HG03108 (cell line): ENCODE data around the gene FAM117B.
A peak's percentile ranks its signal among the peaks of the same experiment; 100 is the strongest.

ENCODE experiments used
- ATAC-seq: cut with Tn5 transposase; IDR thresholded peaks from one replicate; pipeline ENCODE4 v1.9.1; 2021; ENCODE audit warnings: moderate library complexity; ENCODE audit not compliant: unreplicated experiment

FAM117B gene

GRCh38 chr2:202634556-202635427 is at the start of gene FAM117B:
FAM117B (plus strand) TSS chr2:202634969; CDS start chr2:202635188, 219 bp downstream.
- peak; percentile 82 for ATAC-seq

DNA sequence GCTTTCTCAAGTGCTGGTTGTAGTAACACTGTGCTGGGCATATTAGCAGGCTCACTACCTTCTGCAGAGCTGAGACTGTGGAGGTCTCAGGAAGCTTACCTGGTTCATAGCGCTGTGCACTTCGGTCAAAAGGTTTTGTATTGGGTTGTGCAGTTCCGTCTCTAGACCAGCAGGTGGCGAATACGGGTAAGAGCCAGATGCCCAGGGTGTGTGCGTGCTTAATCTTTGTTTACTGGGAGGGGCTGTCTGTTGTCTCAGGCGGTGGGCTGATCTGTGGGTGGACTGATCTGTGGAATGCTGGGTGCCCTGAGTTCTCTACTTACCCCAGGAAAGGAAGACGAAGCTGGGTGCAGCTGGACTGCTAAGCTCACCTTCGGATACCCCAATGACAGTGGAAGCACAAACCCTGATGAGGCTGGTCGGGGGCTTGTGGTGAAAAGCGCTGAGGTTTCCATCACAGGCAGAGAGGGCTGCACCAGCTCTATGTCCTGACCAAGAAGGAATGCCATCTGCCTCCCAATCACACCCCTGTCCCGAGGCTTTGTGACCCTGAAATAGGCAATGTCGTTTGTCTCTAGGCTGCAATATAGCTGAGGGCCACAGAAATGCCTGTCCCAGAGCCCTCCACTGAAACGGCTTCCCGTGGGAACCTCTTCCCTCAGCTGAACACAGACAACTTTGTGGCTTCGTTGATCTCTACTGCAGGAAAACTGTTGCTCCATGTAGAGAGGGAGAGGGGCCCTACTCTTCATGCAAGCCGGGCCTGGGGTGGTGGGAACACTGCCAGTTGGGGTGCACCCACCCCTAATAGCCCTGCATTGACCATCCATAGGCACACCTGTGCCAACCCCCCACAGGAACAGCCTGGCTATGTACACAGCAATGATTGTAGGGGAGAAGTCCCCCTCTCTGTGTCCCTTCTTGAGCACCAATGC is 45.9 kb upstream of the FAM117B start:
- peak; percentile 85 for ATAC-seq

- ATAC-seq: no peak
Observed at GRCh38 chr2:202589582-202589949, 45.2 kb upstream of the FAM117B start.

GRCh38 chr2:202592566-202592965 is 42.2 kb upstream of the FAM117B start:
- no peak for ATAC-seq

DNA sequence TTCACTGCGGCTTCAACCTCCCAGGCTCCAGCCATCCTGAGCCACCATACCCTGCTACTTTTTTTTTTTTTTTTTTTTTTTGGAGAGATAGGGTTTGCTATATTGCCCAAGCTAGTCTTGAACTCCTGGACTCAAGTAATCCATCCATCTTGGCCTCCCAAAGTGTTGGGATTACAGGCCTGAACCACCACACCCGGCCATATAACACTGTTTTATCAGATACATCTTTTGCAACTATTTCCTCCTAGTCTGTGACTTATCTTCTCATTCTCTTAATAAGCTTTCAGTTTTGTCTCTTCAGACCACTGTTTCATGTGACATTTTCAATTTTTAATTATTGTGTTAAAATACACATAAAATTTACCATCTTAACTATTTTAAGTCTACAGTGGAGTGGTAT is 35.7 kb upstream of the FAM117B start:
- no peak for ATAC-seq

- ATAC-seq: no peak
Observed at GRCh38 chr2:202599911-202600310, 34.9 kb upstream of the FAM117B start.

- no peak for ATAC-seq
Observed at GRCh38 chr2:202604699-202605098, 30.1 kb upstream of the FAM117B start.

DNA sequence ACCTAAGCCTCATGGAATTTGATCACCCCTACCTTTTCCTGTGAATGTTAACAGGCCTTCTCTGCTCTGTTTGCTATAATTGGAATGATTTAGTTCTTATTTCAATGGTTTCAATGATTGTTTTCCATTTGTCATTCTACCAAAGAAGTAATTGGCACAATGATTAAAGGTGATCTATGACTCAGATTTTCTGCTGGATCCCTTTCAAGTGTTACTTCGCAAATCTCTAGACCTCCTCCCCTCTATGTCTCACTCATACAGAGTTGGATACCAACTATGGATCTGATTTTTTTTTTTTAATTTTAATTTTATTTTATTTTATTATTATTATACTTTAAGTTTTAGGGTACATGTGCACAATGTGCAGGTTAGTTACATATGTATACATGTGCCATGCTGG is 29.6 kb upstream of the FAM117B start:
- ATAC-seq: no peak

DNA sequence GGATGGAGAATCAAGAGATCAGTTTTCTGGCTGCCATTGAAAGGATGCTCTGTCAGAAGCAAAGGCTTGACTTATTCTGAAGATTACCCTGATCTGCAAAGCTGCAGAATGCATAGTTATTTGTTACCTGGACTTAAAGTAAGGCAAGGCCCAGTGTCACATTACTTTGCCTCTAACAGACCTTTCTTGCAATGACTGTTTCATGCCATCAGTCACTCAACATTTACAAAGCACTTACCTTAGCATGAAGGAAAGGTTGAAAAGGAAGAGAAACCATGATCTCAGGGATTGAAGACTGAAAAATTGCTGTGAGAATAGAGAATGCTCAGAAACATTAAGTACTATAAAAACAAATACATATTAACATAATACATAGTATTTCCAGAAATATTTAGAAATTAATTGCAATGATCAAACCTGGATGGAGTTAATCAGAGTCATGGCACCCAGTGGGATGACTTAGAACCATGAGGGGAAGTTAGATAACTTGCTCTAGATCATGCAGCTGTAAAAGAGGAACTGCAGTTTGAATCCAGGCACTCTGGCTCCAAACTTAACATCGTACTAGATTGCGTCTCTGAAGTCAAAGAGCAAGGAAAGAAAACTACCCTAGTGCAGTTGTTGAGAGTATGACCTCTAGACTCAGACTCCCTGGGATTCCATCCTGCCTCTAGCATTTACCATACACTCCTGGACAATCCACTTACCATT is 26.5 kb upstream of the FAM117B start:
- ATAC-seq: no peak

GRCh38 chr2:202609381-202610145 is 25.2 kb upstream of the FAM117B start:
- peak; percentile 88 for ATAC-seq

GRCh38 chr2:202610380-202610779 is 24.4 kb upstream of the FAM117B start:
- no peak for ATAC-seq

DNA sequence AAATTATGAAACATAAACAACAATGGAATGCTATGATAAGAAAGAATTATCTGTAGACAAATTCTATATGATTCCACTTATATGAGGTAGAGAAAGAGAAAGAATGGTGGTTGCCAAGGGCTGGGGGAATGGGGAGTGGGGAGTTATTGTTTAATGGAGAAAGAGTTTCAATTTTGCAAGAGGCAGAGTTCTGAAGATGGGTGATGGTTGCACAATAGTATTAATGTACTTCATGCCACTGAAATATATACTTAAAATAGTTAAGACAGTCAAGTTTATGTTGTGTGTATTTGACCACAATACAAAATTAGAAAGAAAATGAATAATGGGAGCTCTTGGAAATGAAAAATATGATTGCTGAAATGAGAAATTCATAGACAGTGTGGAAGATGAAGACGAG is 22.6 kb upstream of the FAM117B start:
- ATAC-seq: no peak

GRCh38 chr2:202613479-202613878 is 21.3 kb upstream of the FAM117B start:
- ATAC-seq: no peak

DNA sequence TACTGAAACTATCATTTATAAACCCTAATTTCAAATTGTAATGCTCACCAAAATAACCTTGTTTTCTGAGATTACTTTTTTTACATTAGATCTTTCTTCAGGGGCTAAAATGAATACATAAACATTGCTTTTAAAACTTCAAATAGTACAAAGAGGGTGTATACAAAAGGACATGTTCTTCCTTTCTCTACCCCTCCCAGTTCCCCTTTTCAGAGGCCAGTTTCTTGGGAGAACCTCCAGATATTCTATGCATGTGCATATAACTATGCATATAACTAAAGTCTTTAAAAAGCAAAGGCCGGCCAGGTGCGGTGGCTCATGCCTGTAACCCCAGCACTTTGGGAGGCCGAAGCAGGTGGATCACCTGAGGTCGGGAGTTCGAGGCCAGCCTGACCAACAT is 10.6 kb upstream of the FAM117B start:
- ATAC-seq: no peak

DNA sequence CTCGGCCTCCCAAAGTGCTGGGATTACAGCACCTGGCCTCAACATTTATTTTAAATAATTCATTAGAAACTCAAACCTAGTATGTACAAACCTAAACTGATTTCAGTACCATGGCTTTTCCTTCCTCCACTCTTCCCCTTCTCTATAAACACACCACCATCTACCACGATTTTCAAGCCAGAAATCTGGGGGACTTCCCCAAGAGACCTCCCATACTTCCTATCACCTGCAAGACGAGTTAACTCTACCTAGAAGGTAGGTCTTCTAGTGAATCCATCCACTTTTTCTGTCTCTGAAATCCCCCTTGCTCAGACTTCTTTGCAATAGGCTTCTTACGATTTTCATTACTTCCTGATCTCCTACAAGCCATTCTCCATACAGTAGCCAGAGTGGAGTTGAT is 7.7 kb upstream of the FAM117B start:
- no peak for ATAC-seq

GRCh38 chr2:202628646-202629198 is 6.0 kb upstream of the FAM117B start:
- ATAC-seq: no peak

GRCh38 chr2:202632682-202633290 is 2.0 kb upstream of the FAM117B start:
- ATAC-seq: no peak

DNA sequence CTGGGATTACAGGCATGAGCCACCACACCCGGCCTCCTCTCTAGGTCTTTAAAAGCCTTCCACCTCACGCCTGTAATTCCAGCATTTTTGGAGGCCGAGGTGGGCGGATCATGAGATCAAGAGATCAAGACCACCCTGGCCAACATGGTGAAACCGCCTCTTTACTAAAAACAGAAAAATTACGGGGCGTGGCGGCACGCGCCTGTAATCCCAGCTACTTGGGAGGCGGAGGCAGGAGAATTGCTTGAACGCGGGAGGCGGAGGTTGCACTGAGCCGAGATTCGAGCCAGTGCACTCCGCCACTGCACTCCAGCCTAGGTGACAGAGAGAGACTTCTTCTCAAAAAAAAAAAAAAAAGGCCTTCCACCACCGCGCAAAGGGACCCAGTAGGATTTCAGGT is 1.3 kb upstream of the FAM117B start:
- no peak for ATAC-seq

GRCh38 chr2:202635428-202636212 is 851 bp downstream of the FAM117B start:
- ATAC-seq: peak; percentile 69
